Liver (tissue), 3 donors: Measurements from ENCODE around the gene ERGIC2.

ENCODE experiments used
- ATF3 ChIP-seq: IDR thresholded peaks from 2 replicates; pipeline ENCODE4 v1.6.1; 2016; ENCODE audit warnings: antibody characterized with exemption
- CTCF ChIP-seq: fragments of 150-350 bp; IDR thresholded peaks from 2 replicates; pipeline ENCODE4 v1.5.1; 2017; ENCODE audit warnings: improper control_type of control experiment, low read depth, low read length; ENCODE audit not compliant: missing input control
- EGR1 ChIP-seq, 2 donors: IDR thresholded peaks; 2 replicates each; pipeline ENCODE4 v1.6.1; 2016 to 2018; ENCODE audit warnings: antibody characterized with exemption in 2 of 2, low read depth in 2 of 2
- FOXA1 ChIP-seq: IDR thresholded peaks from 2 replicates; pipeline ENCODE4 v1.6.1; 2016; ENCODE audit warnings: antibody characterized with exemption
- GABPA ChIP-seq, 2 donors: IDR thresholded peaks in 1 of 2; conservative IDR thresholded peaks in 1 of 2; 2 replicates each; pipeline ENCODE4 v1.6.1; 2016; ENCODE audit warnings: antibody characterized with exemption in 2 of 2, mild to moderate bottlenecking in 1 of 2, moderate library complexity in 1 of 2
- HNF4G ChIP-seq: IDR thresholded peaks from 2 replicates; pipeline ENCODE4 v1.6.1; 2016; ENCODE audit warnings: antibody characterized with exemption
- JUND ChIP-seq, 2 donors: IDR thresholded peaks; 2 replicates each; pipeline ENCODE4 v1.6.1; 2016; ENCODE audit warnings: antibody characterized with exemption in 2 of 2
- MAX ChIP-seq: IDR thresholded peaks from 2 replicates; pipeline ENCODE4 v1.6.1; 2016; ENCODE audit warnings: antibody characterized with exemption
- NR2F2 ChIP-seq: IDR thresholded peaks from 2 replicates; pipeline ENCODE4 v1.6.1; 2016; ENCODE audit warnings: antibody characterized with exemption
- RAD21 ChIP-seq, 2 donors: IDR thresholded peaks; 2 replicates each; pipeline ENCODE4 v1.6.1; 2016; ENCODE audit warnings: antibody characterized with exemption in 2 of 2, mild to moderate bottlenecking in 2 of 2
- REST ChIP-seq: IDR thresholded peaks from 2 replicates; pipeline ENCODE4 v1.6.1; 2016; ENCODE audit warnings: antibody characterized with exemption, mild to moderate bottlenecking
- SP1 ChIP-seq: IDR thresholded peaks from 2 replicates; pipeline ENCODE4 v1.6.1; 2018; ENCODE audit warnings: antibody characterized with exemption, mild to moderate bottlenecking
- YY1 ChIP-seq: IDR thresholded peaks from 2 replicates; pipeline ENCODE4 v1.6.1; 2016; ENCODE audit warnings: antibody characterized with exemption, mild to moderate bottlenecking
- ZBTB33 ChIP-seq: IDR thresholded peaks from 2 replicates; pipeline ENCODE4 v1.6.1; 2016; ENCODE audit warnings: antibody characterized with exemption
- donor health status: healthy.
- donor health status: healthy.

- TF ChIP-seq MAX (no peak), CTCF (no peak), GABPA (IDR thresholded peaks at IDR 0.05 in 1 of 2, conservative IDR thresholded peaks at IDR 0.05 in 1 of 2) (no peak), SP1 (no peak), ATF3 (no peak), HNF4G (no peak), RAD21 (IDR thresholded peaks at IDR 0.05) (no peak), REST (no peak), NR2F2 (no peak), ZBTB33 (no peak), EGR1 (IDR thresholded peaks at IDR 0.05; ENCODE audit: low read depth in 2 of 2) (no peak), FOXA1 (no peak), JUND (IDR thresholded peaks at IDR 0.05) (no peak), YY1 (no peak)
Measured at GRCh38 chr12:29382251-29382650, 1.3 kb upstream of the ERGIC2 start.
